Measurements from ENCODE around the gene LTBP3.
"Not testable (repeated sequence)": the region's sequence is repeated elsewhere in the genome, so short reads cannot be mapped to it uniquely, and the experiment has no call there.

Gene LTBP3

GRCh38 chr11:65571420-65571819 lies 13.3 kb upstream of the LTBP3 start:
- DNase-seq (ENCODE audit: low read depth) = no peak

- DNase-seq (ENCODE audit: low read depth) = peak; percentile 98
These were observed 12.1 kb upstream of the LTBP3 start, which contains the start of gene ZNRD2 for GRCh38 chr11:65569973-65570918. ZNRD2 (plus strand) TSS chr11:65570477; CDS start chr11:65570492, 15 bp downstream.

GRCh38 chr11:65569164-65569972 lies 11.2 kb upstream of the LTBP3 start:
- DNase-seq (ENCODE audit: low read depth) = no peak

- DNase-seq (ENCODE audit: low read depth) = no peak
These were observed 7.7 kb upstream of the LTBP3 start for GRCh38 chr11:65565624-65566453.

GRCh38 chr11:65564879-65565559 lies 6.9 kb upstream of the LTBP3 start:
- not testable (repeated sequence) for DNase-seq (ENCODE audit: low read depth)

GRCh38 chr11:65563601-65564000 lies 5.4 kb upstream of the LTBP3 start:
- no peak for DNase-seq (ENCODE audit: low read depth)

- no peak for DNase-seq (ENCODE audit: low read depth)
These were observed 4.6 kb upstream of the LTBP3 start for GRCh38 chr11:65562788-65563187.

- DNase-seq (ENCODE audit: low read depth) = no peak
These were observed 3.9 kb upstream of the LTBP3 start for GRCh38 chr11:65562020-65562419.

- DNase-seq (ENCODE audit: low read depth) = no peak
These were observed 2.6 kb upstream of the LTBP3 start for GRCh38 chr11:65560555-65561418.

GRCh38 chr11:65559951-65560537 lies 1.9 kb upstream of the LTBP3 start:
- no peak for DNase-seq (ENCODE audit: low read depth)

GRCh38 chr11:65559535-65559934 lies 1.4 kb upstream of the LTBP3 start:
- DNase-seq (ENCODE audit: low read depth) = no peak

- DNase-seq (ENCODE audit: low read depth) = no peak
These were observed 861 bp upstream of the LTBP3 start for GRCh38 chr11:65558930-65559509.

- DNase-seq (ENCODE audit: low read depth) = no peak
These were observed 718 bp downstream of the LTBP3 start for GRCh38 chr11:65557280-65558001.

- DNase-seq (ENCODE audit: low read depth) = no peak
These were observed 1.5 kb downstream of the LTBP3 start for GRCh38 chr11:65556470-65557279.

GRCh38 chr11:65555693-65556231 lies 2.4 kb downstream of the LTBP3 start:
- no peak for DNase-seq (ENCODE audit: low read depth)

GRCh38 chr11:65554842-65555430 lies 3.2 kb downstream of the LTBP3 start:
- DNase-seq (ENCODE audit: low read depth) = no peak

- DNase-seq (ENCODE audit: low read depth) = no peak
These were observed 3.9 kb downstream of the LTBP3 start for GRCh38 chr11:65554057-65554818.
